HG03139 (cell line): ENCODE results near the gene FAM151A.

Source experiments
- ATAC-seq: cut with Tn5 transposase; IDR thresholded peaks from one replicate; pipeline ENCODE4 v1.9.1; 2021; ENCODE audit not compliant: unreplicated experiment

FAM151A gene

DNA sequence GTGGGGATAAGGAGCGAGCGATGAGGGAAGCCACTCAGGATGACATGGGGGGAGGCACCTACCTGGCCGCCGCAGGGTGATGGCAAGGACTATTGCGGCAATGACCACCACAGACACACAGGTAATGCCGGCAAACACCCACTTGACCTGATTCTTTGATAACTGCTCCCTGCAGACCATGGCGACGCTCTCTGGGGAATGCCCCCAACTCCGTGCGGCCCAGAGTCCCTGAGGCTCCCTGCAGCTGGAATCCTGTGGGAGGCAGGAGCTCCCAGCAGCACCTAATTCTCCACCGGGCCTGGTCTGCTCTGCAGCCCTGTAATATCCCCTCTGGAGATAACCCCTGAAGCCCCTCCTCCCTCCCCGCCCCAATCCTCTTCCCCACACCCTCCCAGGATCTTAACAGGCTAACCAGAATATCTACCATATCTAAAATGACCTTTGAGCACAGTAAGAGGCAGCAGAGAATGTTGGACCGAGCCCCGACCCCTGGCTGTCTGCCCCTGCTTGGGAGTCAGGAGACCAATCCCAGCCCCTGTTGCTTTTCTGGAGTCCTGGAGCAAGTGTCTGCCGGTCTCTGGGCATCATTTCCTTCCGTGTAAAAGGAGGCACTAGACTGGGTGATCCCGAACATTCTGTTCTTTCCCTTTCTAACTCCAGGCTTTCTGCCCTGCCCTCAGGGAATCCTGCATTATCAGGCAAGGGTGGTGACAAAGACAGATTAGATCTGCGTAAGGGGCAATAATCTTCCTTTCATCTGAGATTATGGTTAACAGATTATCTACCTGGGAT lies at the start of gene FAM151A:
FAM151A (minus strand) TSS at position 310 of the 792 bp plus-strand sequence; CDS start at position 180, 130 bp downstream.
- no peak for ATAC-seq

DNA sequence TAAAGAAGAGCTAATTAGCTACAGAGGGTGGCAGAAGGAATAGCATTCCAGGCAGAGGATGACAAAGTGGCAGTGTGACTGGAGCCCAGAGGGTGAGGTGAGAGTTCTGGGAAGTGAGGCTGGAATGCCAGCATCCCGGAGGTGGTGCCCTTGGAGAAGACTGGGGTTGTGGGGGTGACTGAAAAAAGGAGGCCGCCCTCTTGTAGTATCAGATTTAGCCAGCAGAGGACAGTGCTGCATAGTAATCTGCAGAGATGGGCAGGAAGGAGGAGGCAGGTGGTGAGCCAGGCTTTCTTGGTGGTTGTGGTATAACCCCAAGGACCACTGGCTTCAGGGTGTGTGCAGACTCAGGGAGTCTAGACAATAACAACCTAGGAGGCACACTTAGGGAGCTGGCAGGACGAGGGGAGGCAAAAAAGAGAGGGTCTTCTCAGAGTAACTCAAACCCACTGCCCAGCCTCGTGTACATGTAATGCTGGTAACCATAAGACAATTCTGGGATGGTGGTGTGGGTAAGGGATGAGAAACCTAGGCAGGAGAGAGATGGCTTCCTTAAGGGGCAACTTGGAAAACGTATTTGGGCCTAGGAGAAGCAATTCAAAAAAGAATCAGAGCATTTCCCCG lies 48.8 kb upstream of the FAM151A start:
- ATAC-seq, result no peak

DNA sequence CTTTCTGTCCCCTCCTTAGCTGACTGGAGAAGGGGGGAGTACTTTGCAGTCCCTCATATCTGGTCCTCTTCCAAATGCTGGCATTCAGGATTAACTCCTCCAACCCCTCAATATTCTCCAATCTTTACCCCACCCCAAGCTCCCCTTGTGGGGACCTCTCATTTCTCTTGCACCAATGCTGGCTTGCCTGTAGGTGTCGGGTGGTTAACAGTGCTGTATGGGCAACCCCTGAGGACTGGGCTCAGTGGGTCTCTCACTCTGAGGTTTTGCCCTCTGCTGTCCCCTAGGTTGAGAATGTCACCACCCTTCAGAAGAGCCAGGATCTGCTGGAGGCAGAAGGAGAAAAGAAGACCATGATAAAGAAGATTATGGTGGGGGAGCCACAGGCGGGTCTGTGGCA lies 45.2 kb upstream of the FAM151A start:
- no peak for ATAC-seq

DNA sequence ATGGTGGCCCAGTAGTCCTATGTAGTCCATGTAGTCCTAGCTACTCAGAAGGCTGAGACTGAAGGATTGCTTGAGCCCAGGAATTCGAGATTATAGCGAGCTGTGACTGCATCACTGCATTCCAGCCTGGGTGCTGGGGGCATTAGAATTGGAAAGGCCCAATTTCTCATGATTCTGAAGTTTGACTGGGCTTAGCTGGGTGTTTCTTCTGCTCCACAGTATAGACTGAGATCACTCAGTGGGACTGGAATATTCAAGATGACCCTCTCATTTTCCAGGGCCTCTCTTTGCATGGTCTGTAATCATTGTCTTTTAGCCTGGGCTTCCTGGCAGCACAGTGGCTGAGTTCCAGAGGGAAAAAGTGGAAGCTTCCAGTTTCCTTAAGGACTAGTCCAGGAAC lies 44.5 kb upstream of the FAM151A start:
- ATAC-seq, result no peak

DNA sequence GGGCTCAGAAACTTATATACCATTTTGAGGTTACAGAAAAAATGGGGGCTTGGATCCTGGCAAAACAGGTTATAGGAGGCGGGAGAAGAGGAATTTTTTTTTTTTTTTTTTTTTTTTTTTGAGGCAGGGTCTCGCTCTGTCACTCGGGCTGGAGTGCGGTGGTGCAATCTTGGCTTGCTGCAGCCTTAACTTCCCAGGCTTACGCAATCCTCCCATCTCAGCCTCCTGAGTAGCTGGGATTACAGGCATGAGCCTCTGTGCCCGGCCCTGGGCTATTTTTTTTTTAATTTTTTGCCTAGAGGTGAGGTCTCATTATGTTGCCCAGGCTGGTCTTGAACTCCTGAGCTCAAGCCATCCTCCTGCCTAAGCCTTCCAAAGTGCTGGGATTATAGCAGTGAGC lies 43.0 kb upstream of the FAM151A start:
- ATAC-seq, result no peak

DNA sequence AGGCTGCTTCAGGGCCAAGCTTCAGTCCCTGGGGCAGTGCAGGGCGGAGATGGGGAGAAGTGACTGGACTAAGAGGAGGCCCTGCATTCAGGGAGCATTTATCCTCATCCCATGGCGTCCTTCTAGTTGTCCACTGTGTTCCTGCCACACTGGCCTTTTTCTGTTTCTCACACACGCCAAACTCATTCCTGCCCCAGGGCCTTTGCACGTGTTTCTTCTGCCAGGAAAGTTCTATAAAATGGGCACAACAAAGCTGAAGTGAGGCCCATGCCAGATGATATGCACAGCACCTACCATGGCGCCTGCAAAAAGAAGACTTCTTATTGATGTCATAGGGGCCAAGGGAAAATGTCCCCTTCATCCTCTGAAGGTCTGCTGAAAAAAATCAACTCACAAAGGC lies 42.5 kb upstream of the FAM151A start:
- no peak for ATAC-seq

DNA sequence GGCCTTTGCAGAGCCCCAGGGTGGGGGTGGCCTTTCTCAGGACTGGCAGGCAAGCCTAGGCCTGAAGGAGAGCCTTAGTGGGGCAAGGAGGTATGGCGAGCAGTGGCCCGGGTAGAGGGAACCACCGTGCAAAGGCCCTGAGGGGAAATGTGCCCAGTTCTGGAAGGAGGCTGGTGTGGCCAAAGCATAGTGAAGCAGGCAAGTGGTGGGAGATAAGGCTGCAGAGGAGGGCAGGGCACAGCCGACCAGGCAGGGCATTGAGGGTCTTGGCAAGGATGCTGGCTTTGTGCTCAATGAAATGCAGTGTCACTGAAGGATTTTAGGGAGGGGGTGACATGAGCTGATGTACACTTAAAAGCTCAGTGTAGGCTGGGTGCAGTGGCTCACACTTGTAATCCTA lies 41.0 kb upstream of the FAM151A start:
- ATAC-seq, result no peak

DNA sequence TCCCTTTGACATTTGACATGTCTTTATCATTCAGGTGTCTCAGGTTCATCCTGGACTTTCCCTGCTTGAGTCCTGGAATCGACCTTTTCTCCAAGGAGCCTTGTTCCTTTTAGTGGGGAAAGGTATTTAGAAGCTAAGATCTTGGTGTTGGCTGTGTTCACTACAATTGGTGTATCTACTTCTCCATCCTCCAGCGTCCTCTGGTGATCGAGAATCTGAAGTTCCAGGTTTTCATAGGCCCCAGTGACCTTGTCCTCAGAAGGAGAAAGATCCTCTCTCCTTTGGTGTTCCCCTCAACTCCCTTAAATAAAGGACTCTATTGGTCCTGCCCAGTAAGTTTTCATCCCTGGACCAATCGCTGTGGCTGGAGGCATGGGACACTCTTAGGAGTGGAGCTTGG lies 40.4 kb upstream of the FAM151A start:
- ATAC-seq, result no peak

DNA sequence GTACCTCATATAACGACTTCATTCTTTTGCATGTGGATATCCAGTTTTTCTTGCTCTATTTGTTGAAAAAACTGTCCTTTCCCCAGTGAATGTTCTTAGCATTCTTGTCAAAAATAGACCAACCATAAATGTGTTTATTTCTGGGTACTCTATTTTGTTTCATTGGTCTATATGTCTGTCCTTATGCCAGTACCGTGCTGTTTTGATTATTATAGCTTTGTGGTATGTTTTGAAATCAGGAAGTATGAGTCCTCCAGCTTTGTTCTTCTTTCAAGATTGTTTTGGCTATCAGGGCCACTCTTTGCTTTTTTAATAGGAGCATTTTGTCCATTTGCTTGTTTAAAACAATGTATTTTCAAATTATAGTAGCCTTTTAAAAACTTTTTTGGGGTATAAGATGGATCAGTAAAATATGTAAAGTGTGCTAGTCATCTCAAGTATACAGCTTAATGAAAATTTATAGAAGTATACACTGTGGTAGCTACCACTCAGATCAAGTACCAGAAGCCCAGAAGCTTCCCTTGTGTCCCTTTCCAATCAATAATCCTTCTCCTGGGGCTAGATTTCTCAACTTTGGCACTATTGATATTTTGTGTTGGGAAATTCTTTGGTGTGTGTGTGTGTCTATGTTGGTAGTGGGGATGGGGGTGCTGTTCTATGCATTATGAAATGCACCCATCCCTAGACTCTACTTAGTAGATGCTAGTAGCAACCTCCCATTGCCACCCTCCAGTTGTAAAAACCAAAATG lies 35.0 kb upstream of the FAM151A start:
- ATAC-seq, result no peak

DNA sequence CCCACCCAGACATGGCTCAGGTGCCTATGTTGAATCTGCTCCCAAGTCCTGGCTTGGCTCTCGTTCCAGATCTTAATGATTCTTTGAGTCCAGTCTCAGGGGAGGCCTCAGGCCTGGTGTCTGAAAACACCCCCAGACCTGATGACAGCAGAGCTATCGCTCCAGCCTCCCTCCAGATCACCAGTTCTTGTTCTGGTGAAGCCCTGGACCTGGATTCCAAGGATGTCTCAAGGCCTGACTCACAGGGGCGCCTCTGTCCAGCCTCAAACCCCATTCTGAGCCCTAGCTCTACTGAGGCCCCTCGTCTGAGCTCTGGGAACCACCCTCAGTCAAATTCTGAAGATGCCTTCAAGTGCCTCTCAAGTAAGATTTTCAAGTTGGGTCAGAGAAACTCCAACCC lies 29.7 kb upstream of the FAM151A start:
- ATAC-seq, result no peak

DNA sequence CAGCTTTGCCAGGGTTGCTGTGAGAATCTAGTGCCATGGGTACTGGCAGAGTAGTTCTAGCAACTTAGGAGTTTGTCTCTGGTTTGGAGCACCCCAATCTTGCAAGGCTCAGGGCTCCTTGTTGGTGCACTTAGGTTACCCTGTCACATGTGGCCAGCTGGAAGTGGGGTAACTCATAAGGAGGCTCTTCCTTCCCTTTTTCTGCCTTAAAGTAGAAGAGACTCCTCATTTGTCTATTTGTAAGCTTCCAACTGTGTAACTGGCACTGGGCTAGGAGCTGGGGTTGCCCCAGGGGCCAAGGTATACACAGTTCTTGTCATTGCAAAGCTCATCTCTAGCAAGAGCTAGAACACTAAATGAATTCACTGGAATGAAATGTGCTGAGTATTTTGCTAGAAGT lies 28.8 kb upstream of the FAM151A start:
- ATAC-seq, result no peak

DNA sequence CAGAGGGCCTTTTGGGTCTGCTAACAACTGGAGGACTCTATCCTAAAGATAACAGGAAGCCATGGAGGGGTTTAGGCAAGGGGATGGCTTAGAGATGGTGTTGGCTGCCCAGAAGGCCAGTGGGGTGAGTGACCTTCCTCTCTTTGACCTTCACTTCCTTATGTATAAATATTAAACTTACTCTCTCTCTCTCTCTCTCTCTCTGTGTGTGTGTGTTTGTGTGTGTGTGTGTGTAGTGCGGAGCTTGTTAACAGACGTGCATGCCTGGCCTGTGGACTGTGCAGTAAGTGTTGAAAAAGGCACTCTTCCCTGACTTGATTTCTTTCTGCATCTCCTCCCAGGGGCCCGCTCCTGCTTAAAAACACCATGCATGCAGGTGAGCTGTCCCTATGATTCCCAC lies 28.3 kb upstream of the FAM151A start:
- no peak for ATAC-seq

DNA sequence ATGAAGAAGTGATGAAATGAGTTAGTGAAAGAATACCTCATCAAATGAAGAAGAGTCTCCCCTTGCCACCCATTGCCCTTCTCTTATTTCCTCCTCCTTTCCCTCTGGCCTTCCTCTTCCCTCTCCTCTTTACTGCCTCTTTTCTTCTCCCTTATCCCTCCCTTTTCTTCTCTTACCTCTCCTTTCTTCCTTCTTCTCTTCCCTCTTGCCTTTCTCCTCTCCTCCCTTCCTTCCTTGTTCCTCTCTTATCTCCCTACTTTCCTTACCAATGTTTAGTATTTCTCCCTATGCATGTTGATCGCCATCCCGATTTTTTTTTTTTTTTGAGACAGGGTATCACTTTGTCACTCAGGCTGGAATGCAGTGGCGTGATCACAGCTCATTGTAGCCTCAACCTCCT lies 27.1 kb upstream of the FAM151A start:
- ATAC-seq, result no peak

DNA sequence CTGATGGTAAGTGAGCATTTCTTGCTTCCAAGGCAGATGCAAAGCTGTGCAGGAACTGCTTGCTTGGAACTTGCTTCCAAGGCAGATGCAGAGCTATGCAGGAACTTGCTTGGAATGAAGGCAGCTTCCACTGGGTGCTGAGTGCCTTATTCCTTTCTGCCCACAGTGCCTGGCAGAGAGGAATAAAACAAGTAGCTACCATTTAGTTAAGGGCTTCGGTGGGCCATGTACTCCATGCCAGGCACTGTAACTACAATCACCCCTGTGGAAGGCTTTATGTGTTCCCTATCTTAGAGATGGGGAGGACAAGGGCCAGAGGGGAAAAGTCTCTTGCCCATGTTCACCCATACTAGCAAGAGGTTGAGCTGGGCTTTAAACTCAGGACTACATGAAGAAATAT lies 26.6 kb upstream of the FAM151A start:
- ATAC-seq, result no peak

DNA sequence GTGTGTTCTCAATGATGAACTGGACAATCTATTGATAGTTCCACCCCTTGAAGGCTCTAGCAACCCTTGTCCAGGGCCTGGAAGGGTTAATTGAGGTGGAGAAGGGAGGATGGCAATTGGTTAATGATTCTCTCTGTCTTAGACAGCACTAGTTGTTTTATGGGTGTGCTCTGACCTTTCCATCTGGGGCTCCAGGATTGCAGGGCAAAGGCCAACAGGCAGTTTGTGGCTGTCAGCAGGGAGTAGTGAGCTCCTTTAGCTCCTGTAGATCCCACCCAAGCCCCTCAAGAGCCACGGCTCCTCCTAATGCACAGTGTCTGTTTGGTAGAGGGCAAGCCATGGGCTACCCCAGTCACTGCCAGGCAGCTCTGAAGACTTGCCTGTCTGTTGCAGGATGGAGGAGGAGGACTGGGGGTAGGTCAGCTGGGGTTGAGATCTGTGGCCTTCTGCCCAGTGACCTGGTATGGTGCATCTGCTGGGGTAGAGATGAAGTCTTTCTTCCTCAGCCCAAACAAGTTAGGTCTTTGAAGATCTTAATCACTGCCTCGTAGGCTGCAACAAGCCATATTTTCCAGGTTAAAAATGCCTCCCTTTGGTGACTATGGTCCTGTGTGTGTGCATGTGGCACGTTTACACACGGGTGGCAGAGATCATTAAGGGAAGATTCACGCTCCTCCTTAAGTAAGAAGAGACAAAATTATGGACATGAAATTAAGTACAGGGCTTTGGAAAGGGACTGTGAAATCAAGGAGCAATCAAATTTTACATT lies 26.0 kb upstream of the FAM151A start:
- ATAC-seq, result no peak

DNA sequence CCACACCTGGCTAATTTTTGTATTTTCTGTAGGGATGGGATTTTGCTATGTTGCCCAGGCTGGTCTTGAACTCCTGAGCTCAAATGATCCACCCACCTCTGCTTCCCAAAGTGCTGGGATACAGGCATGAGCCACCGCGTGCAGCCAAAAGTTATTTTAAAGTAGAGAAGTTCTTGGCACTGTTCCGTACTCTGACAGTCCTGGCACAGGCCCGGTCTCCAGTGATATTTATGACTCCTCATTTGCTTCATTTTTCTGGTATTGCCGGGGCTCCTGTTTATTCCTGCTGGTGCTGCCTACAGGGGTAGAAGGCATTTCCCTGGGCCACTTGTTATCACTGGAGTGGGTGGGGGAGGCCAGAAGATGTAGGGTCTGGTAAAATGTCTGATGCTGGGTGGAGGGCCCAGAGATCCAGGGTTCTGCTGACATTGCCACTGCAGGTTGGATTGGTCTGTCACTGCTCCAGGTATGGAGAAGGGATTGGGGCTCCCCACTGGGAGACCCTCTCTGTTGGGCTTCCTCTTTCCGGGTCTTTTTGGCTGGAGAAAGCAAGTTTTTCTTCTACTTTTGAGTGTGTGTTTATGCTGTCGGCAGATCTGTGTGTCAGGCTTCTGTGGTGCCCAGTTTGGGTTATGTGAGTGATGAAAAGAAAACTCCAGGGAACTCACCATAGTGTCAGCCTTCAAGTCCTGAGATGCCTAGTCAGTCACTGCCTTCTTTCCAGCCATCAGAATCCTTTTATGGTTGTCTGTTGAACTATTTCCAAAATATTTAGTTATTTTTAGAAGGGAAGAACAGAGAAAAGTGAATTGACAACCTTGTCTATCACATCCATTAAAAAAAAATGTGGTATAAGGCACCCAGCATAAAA lies 22.7 kb upstream of the FAM151A start:
- no peak for ATAC-seq

DNA sequence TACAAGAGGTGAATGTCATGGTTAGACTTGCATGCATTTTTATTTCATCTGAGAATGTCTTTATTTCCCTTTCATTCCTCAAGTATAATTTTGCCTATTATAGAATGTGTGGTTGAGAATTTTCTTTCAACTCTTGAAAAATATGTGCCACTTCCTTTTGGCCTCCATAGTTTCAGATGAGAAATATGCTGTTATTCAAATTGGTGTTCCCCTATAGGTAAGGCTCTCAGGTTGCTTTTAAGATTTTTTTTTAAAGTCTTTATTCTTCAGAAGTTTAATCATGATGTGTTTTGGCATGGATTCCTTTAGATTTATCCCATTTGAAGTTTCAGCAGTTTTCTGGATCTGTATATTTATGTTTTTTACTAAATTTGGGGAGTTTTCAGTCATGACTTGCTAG lies 20.4 kb upstream of the FAM151A start:
- ATAC-seq, result no peak

DNA sequence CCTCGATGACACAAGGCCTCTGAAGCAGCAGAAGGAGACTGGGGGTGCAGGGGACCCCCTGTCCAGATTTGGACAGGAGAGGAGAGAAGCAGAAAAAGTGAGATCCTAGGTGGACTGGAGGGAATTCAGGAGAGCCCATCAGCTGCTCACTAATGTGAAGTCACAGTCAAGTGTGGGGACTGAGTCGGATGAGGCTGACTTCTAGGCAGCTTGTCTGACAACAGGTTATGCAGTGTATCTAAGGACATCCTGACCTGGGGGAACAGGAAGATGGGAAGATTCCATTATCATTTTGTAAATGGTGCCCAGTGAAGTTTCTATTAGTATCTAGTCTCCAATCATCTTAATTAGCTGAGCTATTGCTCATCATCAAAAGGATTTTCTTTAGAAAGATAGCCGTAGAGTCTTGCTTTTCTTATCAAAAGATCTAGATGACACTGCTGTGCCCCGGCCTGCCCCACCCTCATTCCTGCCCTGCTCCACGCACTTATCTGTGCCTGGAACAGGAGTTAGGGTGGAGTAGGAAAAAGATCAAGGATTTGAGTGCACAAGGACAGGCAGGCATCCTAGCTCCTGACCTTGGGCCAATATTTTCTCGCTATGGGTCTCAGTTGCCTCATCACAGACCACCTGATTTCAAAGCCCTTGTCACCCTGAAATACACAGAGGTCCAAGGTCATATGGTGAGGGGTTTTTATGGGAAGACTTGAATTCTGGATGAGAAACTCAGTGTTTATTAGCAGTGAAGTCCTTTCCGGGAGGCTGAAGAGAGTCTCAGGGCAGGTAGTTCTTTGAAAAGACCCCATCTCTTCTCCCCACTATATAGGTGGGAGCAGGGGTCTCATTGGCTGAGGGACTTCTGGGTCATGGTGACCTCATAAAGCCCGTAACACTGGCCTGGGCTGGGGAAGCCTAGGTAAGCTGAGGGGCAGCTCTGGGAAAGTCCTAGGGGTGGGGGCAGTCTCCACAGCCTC lies 17.8 kb upstream of the FAM151A start, which contains the start of gene MROH7:
MROH7 (plus strand) TSS at position 924 of the 974 bp plus-strand sequence. CDS start 11,141 bp downstream, outside the sequence.
- ATAC-seq, result no peak

DNA sequence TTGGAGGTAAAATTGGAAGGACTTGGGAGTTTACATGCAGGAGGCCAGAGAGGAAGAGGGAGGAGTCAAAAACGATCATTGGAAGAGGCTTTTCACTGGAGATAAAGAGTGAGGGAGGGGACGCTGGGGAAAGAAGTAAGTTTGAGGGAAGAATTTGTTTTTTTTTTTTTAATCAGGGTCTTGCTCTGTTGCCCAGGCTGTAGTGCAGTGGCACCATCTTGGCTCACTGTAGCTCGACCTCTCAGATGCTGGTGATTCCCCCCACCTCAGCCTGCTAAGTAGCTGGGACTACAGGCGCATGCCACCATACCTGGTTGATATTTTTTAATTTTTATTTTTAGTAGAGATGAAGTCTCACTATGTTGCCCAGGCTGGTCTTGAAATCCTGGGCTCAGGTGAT lies 17.0 kb upstream of the FAM151A start:
- no peak for ATAC-seq
